Muscle of leg (tissue), 11 donors: Measurements from ENCODE around the gene CCDC177. TPM values are rescaled to one million over a fixed set of nuclear protein-coding genes. Genes with fewer than 3 reads are reported as not detected.

Source experiments
- DNase-seq: peaks from one replicate; pipeline ENCODE4 v3.0.0; 2013
- H3K27ac ChIP-seq: one replicate; pipeline ENCODE4 v1.5.1; 2013; ENCODE audit warnings: mild to moderate bottlenecking, low read length, control low read depth
- H3K27me3 ChIP-seq: one replicate; pipeline ENCODE4 v1.6.1; 2013; ENCODE audit warnings: low read length; ENCODE audit not compliant: control insufficient read depth, insufficient read depth
- H3K36me3 ChIP-seq: one replicate; pipeline ENCODE4 v1.6.1; 2013; ENCODE audit warnings: low read length; ENCODE audit not compliant: control insufficient read depth, insufficient read depth
- H3K4me1 ChIP-seq: one replicate; pipeline ENCODE4 v1.6.1; 2013; ENCODE audit warnings: low read length; ENCODE audit not compliant: control insufficient read depth, insufficient read depth
- H3K4me3 ChIP-seq: one replicate; pipeline ENCODE4 v1.5.1; 2013; ENCODE audit warnings: low read length, control low read depth
- H3K9me3 ChIP-seq: replicated peaks from 2 replicates; pipeline ENCODE4 v1.6.1; 2013; ENCODE audit warnings: low read depth, low read length; ENCODE audit not compliant: control insufficient read depth
- WGBS: methylation state at CpG from one replicate; pipeline ENCODE4 v1.1.5; 2013; ENCODE audit warnings: missing lambda C conversion rate; ENCODE audit not compliant: insufficient coverage; 5-methylcytosine and 5-hydroxymethylcytosine counted together
- polyA plus RNA-seq, 8 donors: library from polyadenylated mRNA; unstranded; fragments of 120-200 nt; gene quantifications; one replicate each; pipeline versions ENCODE4 v1.2.1 to v1.2.3, GENCODE V29; 2013; ENCODE audit warnings: inconsistent platforms in 1 of 8, low replicate concordance in 1 of 8; ENCODE audit not compliant: insufficient read length in 8 of 8, insufficient read depth in 1 of 8
- total RNA-seq: library from RNA; stranded (reverse); fragments of 120-200 nt; gene quantifications from one replicate; pipeline ENCODE4 v1.2.4, GENCODE V29; 2013

The CCDC177 gene
- total and polyA plus RNA-seq, 9 donors: under 0.01 to 0.02 TPM; not detected in 7

- H3K27me3 ChIP-seq: peaks cover 26% of the 10 kb centered on the region
- no peaks in the 10 kb centered on the region for H3K4me1 ChIP-seq
- DNase-seq: no peak
Observed at GRCh38 chr14:69532561-69533340, 41.9 kb downstream of the CCDC177 start.

GRCh38 chr14:69531135-69531534 is 43.5 kb downstream of the CCDC177 start:
- Histone ChIP-seq H3K36me3 (no peaks in the 10 kb centered on the region), H3K4me3 (no peak overlapping the region), H3K9me3 (no peaks in the 10 kb centered on the region), H3K27me3 (peaks cover 25% of the 10 kb centered on the region), H3K4me1 (no peaks in the 10 kb centered on the region), H3K27ac (no peak overlapping the region)
- no CpG with 5 or more reads among the region's 3 CpGs for WGBS
- no peak for DNase-seq

More at GRCh38 chr14:69532561-69533340, 41.9 kb downstream of the CCDC177 start:
- Histone ChIP-seq H3K4me3 (no peak overlapping the region), H3K27ac (no peak overlapping the region), H3K9me3 (no peaks in the 10 kb centered on the region), H3K36me3 (no peaks in the 10 kb centered on the region)
- no CpG with 5 or more reads among the region's 3 CpGs for WGBS

GRCh38 chr14:69530095-69530494 is 44.6 kb downstream of the CCDC177 start:
- no peak overlapping the region for H3K4me3 ChIP-seq
- no peaks in the 10 kb centered on the region for H3K4me1 ChIP-seq
- WGBS: no CpG with 5 or more reads among the region's 4 CpGs
- peaks cover 23% of the 10 kb centered on the region for H3K27me3 ChIP-seq
- no peaks in the 10 kb centered on the region for H3K9me3 ChIP-seq
- no peak for DNase-seq
- H3K27ac ChIP-seq: no peak overlapping the region
- no peaks in the 10 kb centered on the region for H3K36me3 ChIP-seq

- Histone ChIP-seq H3K27me3 (peaks cover 23% of the 10 kb centered on the region), H3K27ac (no peak overlapping the region), H3K4me3 (no peak overlapping the region), H3K36me3 (no peaks in the 10 kb centered on the region), H3K9me3 (no peaks in the 10 kb centered on the region), H3K4me1 (no peaks in the 10 kb centered on the region)
- WGBS: 90% methylated on average over 2 of the region's 3 CpGs
- DNase-seq: no peak
Observed at GRCh38 chr14:69529563-69529962, 45.1 kb downstream of the CCDC177 start.

- Histone ChIP-seq H3K4me3 (no peak overlapping the region), H3K36me3 (no peaks in the 10 kb centered on the region), H3K27ac (no peak overlapping the region), H3K4me1 (no peaks in the 10 kb centered on the region), H3K9me3 (no peaks in the 10 kb centered on the region), H3K27me3 (peaks cover 26% of the 10 kb centered on the region)
- WGBS: 75% methylated on average over 3 of the region's 5 CpGs
- DNase-seq: no peak
Observed at GRCh38 chr14:69528930-69529329, 45.7 kb downstream of the CCDC177 start.

- Histone ChIP-seq H3K4me3 (no peak overlapping the region), H3K4me1 (no peaks in the 10 kb centered on the region), H3K27me3 (peaks cover 23% of the 10 kb centered on the region), H3K36me3 (no peaks in the 10 kb centered on the region), H3K27ac (no peak overlapping the region), H3K9me3 (no peaks in the 10 kb centered on the region)
- DNase-seq: no peak
- 39% methylated on average over 2 of the region's 9 CpGs for WGBS
Observed at GRCh38 chr14:69528143-69528542, 46.5 kb downstream of the CCDC177 start.

GRCh38 chr14:69527635-69528034 is 47.0 kb downstream of the CCDC177 start:
- H3K36me3 ChIP-seq: no peaks in the 10 kb centered on the region
- H3K27me3 ChIP-seq: peaks cover 22% of the 10 kb centered on the region
- H3K4me3 ChIP-seq: no peak overlapping the region
- DNase-seq: no peak
- WGBS: 93% methylated on average over 12 of the region's 14 CpGs
- no peaks in the 10 kb centered on the region for H3K9me3 ChIP-seq
- H3K4me1 ChIP-seq: no peaks in the 10 kb centered on the region
- H3K27ac ChIP-seq: no peak overlapping the region

- no peak overlapping the region for H3K27ac ChIP-seq
- 71% methylated on average over 4 of the region's 6 CpGs for WGBS
- no peaks in the 10 kb centered on the region for H3K4me1 ChIP-seq
- H3K27me3 ChIP-seq: peaks cover 24% of the 10 kb centered on the region
- DNase-seq: no peak
- no peaks in the 10 kb centered on the region for H3K36me3 ChIP-seq
- no peak overlapping the region for H3K4me3 ChIP-seq
- no peaks in the 10 kb centered on the region for H3K9me3 ChIP-seq
Observed at GRCh38 chr14:69525896-69526295, 48.8 kb downstream of the CCDC177 start.

GRCh38 chr14:69522026-69522425 is 52.6 kb downstream of the CCDC177 start:
- Histone ChIP-seq H3K27ac (no peak overlapping the region), H3K9me3 (no peaks in the 10 kb centered on the region), H3K4me3 (no peak overlapping the region), H3K27me3 (peaks cover 19% of the 10 kb centered on the region), H3K4me1 (peaks cover 2% of the 10 kb centered on the region), H3K36me3 (no peaks in the 10 kb centered on the region)
- DNase-seq: no peak
- WGBS: 88% methylated on average over 5 of the region's 6 CpGs
